GM12865 (cell line): ENCODE measurements around the gene NT5C2.
A peak's percentile ranks its signal among the peaks of the same experiment; 100 is the strongest.
"Not testable (repeated sequence)": the region's sequence is repeated elsewhere in the genome, so short reads cannot be mapped to it uniquely, and the experiment has no call there.

Experiments used
- DNase-seq: peaks from one replicate; pipeline ENCODE4 v3.0.0; 2010; ENCODE audit warnings: low read depth
- H3K4me3 ChIP-seq: 2 replicates; pipeline ENCODE4 v1.5.1; 2011; ENCODE audit warnings: mild to moderate bottlenecking, low read depth, low read length, control low read depth
- TF ChIP-seq, protein P1 (sequence below): IDR thresholded peaks from 2 replicates; pipeline ENCODE4 v1.5.1; 2011; ENCODE audit warnings: low read length, control low read depth, low read depth, inconsistent platforms; ENCODE audit not compliant: insufficient read depth; ENCODE audit errors: missing control alignments

NT5C2 gene

GRCh38 chr10:103188853-103189252 is 4.2 kb downstream of the NT5C2 start:
- no peak overlapping the region for H3K4me3 ChIP-seq
- no peak for DNase-seq
- TF ChIP-seq, protein P1, sequence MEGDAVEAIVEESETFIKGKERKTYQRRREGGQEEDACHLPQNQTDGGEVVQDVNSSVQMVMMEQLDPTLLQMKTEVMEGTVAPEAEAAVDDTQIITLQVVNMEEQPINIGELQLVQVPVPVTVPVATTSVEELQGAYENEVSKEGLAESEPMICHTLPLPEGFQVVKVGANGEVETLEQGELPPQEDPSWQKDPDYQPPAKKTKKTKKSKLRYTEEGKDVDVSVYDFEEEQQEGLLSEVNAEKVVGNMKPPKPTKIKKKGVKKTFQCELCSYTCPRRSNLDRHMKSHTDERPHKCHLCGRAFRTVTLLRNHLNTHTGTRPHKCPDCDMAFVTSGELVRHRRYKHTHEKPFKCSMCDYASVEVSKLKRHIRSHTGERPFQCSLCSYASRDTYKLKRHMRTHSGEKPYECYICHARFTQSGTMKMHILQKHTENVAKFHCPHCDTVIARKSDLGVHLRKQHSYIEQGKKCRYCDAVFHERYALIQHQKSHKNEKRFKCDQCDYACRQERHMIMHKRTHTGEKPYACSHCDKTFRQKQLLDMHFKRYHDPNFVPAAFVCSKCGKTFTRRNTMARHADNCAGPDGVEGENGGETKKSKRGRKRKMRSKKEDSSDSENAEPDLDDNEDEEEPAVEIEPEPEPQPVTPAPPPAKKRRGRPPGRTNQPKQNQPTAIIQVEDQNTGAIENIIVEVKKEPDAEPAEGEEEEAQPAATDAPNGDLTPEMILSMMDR, result no peak

DNA sequence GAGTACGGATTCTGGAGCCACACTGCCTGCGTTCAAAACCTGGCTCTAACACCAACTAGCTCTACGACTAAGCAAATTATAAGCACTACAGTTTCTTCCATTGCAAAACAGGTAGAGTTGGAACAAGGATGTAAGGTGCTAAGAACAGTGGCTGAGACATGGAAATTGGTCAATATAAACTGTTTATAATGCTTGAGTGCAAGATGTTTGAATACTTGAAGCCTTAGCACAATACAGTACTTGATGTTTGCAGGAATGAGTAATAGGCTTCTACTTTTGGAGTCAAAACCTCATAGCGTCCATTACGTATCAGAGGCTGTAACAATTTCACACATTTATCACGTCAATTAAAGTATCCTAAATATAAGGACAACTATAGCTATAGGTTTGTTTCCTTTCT is 6.9 kb downstream of the NT5C2 start:
- no peak overlapping the region for H3K4me3 ChIP-seq
- DNase-seq, result no peak
- TF ChIP-seq, protein P1, result no peak

- TF ChIP-seq, protein P1, result no peak
- no peak overlapping the region for H3K4me3 ChIP-seq
- DNase-seq, result no peak
Observed at GRCh38 chr10:103184615-103185014, 8.5 kb downstream of the NT5C2 start.

- H3K4me3 ChIP-seq, DNase-seq: not testable (repeated sequence)
Observed at GRCh38 chr10:103183991-103184451, 9.1 kb downstream of the NT5C2 start.

DNA sequence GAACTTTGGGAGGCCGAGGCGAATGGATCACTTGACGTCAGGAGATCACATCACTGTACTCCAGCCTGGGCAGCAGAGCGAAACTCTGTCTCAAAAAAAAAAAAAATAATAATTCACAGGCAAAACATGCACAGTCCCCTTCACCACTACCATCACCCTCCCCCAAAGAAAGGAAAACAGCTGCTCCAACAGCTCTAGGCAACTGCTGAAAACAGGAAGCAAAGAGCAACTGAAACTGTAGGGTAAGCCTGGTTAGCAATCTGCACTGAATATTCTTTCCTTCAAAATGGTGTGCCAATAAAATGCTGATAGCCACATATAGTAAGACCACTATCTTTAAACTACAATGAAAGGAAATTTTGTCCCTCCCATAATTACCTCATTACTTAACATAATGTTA is 11.8 kb downstream of the NT5C2 start:
- H3K4me3 ChIP-seq, result no peak overlapping the region
- peak; percentile 45 for DNase-seq
- TF ChIP-seq, protein P1, result no peak

- H3K4me3 ChIP-seq, result no peak overlapping the region
- TF ChIP-seq, protein P1, result no peak
- DNase-seq, result no peak
Observed at GRCh38 chr10:103180491-103180890, 12.6 kb downstream of the NT5C2 start.

GRCh38 chr10:103177123-103177522 is 15.9 kb downstream of the NT5C2 start:
- DNase-seq, result no peak
- no peak overlapping the region for H3K4me3 ChIP-seq
- TF ChIP-seq, protein P1, result no peak
